Measurements from ENCODE around the gene TTC7B.
A peak's percentile ranks its signal among the peaks of the same experiment; 100 is the strongest.

Gene TTC7B

DNA sequence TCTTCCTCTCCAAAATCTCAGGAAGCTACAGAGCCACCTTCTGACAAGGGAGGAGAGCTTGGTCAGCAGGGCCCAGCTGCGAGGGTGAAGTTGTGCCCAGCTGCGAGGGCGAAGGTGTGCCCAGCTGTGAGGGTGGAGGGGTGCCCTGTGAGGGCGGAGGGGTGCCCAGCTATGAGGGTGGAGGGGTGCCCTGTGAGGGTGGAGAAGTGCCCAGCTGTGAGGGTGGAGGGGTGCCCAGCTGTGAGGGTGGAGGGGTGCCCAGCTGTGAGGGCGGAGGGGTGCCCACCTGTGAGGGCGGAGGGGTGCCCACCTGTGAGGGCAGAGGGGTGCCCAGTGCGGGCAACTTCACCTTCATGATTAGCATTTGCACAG is 20.4 kb upstream of the TTC7B start:
- H3K9me3 Mint-ChIP-seq = no peaks in the 10 kb centered on the region
- DNase-seq = no peak
- TF ChIP-seq, protein P1, sequence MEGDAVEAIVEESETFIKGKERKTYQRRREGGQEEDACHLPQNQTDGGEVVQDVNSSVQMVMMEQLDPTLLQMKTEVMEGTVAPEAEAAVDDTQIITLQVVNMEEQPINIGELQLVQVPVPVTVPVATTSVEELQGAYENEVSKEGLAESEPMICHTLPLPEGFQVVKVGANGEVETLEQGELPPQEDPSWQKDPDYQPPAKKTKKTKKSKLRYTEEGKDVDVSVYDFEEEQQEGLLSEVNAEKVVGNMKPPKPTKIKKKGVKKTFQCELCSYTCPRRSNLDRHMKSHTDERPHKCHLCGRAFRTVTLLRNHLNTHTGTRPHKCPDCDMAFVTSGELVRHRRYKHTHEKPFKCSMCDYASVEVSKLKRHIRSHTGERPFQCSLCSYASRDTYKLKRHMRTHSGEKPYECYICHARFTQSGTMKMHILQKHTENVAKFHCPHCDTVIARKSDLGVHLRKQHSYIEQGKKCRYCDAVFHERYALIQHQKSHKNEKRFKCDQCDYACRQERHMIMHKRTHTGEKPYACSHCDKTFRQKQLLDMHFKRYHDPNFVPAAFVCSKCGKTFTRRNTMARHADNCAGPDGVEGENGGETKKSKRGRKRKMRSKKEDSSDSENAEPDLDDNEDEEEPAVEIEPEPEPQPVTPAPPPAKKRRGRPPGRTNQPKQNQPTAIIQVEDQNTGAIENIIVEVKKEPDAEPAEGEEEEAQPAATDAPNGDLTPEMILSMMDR (IDR thresholded peaks at IDR 0.05) = no peak

DNA sequence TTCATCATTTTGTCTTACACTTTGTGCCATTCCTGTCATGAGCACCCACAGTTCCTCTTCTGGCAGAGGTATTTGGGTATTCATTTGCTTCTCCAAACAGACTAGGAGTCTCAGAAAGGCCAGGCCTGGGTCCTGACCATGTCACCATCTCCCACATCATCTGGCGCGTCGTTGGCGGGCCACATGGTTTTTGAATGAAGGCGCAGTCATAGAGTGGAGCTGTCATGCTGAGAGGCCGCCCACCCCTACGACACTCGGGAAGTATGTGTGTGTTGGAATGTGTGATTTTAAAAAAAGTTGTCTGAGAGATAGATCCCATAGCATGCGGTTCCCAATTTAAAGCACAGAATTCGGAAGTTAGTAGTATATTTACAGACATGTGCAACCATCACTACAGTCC is 15.6 kb upstream of the TTC7B start:
- no peaks in the 10 kb centered on the region for H3K36me3 Mint-ChIP-seq (ENCODE audit: low read depth)
- no peak for DNase-seq
- peaks cover 7% of the 10 kb centered on the region for H3K9me3 Mint-ChIP-seq
- H3K27me3 Mint-ChIP-seq (ENCODE audit: low read depth, poor library complexity) = peaks cover 28% of the 10 kb centered on the region
- peaks cover 5% of the 10 kb centered on the region for H3K4me1 Mint-ChIP-seq
- no peak overlapping the region for H3K4me3 Mint-ChIP-seq
- TF ChIP-seq, protein P1 (IDR thresholded peaks at IDR 0.05) = no peak
- no peak overlapping the region for H3K27ac Mint-ChIP-seq

More for the DNA sequence above, 20.4 kb upstream of the TTC7B start:
- H3K27me3 Mint-ChIP-seq (ENCODE audit: low read depth, poor library complexity) = peaks cover 5% of the 10 kb centered on the region
- H3K27ac Mint-ChIP-seq = no peak overlapping the region
- no peaks in the 10 kb centered on the region for H3K36me3 Mint-ChIP-seq (ENCODE audit: low read depth)
- H3K4me1 Mint-ChIP-seq = peaks cover 7% of the 10 kb centered on the region
- no peak overlapping the region for H3K4me3 Mint-ChIP-seq

DNA sequence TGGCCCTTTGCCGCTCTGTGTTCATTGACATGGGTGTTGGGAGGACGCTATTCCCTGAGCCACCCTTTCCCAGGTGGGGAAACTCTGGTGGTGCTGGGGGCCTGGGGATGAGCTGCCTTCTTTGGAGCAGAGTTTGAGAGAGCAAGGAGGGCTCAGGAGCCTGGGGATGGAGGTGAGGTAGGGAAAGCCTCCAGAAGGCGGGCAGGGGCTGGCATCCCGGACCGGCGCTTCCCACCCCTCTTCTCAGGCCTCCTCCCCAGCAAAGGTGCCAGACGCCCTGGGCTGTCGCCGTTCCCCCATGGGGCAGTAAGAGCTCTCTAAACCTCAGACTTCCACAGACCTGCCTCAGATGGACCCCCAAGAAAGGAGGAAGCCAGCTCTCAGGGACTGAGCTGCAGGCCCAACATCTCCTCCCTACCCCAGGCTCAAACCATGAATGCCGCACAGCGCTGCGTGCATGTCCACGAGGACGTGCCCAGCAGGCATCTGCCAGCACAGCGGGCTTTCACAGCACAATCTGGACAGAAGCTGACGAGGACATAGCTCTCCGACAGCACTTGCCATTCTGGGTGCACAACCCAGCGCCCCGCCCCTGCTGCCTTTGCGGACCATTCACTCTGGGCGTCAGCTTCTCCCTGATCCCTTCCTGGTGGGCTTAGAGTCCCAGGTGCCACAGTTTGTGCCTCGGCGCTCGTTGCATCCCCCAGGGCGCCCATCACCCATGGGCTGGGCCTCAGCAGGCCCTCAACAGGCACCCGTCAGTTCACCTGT is 14.9 kb upstream of the TTC7B start:
- Mint-ChIP-seq H3K9me3 (peaks cover 14% of the 10 kb centered on the region), H3K27ac (no peak overlapping the region), H3K36me3 (ENCODE audit: low read depth) (no peaks in the 10 kb centered on the region), H3K27me3 (ENCODE audit: low read depth, poor library complexity) (peaks cover 32% of the 10 kb centered on the region), H3K4me3 (no peak overlapping the region), H3K4me1 (peaks cover 5% of the 10 kb centered on the region)
- TF ChIP-seq, protein P1 (IDR thresholded peaks at IDR 0.05) = no peak
- no peak for DNase-seq

DNA sequence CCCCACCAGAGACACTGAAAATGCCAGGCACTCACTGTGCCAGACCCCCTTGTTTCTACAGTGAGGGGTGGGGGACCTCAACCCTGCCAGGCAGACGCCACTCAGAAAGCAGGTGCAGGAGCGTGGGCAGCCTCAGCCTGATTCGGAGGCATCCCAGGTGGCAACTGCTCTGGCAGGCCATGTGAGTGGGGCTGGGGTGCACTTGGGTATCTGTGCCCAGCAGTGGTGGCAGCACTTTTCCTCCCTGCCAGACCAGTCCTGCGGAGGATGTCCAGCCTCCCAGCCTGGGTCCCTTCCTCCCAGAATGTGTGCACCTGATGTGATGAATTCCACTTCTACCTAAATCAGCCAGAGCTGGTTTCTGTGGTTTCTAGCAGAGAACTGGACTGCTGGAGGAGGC is 13.4 kb upstream of the TTC7B start:
- Mint-ChIP-seq H3K9me3 (peaks cover 26% of the 10 kb centered on the region), H3K4me3 (no peak overlapping the region), H3K4me1 (peaks cover 5% of the 10 kb centered on the region), H3K27me3 (ENCODE audit: low read depth, poor library complexity) (peaks cover 37% of the 10 kb centered on the region), H3K27ac (no peak overlapping the region), H3K36me3 (ENCODE audit: low read depth) (no peaks in the 10 kb centered on the region)
- no peak for DNase-seq
- TF ChIP-seq, protein P1 (IDR thresholded peaks at IDR 0.05) = no peak

DNA sequence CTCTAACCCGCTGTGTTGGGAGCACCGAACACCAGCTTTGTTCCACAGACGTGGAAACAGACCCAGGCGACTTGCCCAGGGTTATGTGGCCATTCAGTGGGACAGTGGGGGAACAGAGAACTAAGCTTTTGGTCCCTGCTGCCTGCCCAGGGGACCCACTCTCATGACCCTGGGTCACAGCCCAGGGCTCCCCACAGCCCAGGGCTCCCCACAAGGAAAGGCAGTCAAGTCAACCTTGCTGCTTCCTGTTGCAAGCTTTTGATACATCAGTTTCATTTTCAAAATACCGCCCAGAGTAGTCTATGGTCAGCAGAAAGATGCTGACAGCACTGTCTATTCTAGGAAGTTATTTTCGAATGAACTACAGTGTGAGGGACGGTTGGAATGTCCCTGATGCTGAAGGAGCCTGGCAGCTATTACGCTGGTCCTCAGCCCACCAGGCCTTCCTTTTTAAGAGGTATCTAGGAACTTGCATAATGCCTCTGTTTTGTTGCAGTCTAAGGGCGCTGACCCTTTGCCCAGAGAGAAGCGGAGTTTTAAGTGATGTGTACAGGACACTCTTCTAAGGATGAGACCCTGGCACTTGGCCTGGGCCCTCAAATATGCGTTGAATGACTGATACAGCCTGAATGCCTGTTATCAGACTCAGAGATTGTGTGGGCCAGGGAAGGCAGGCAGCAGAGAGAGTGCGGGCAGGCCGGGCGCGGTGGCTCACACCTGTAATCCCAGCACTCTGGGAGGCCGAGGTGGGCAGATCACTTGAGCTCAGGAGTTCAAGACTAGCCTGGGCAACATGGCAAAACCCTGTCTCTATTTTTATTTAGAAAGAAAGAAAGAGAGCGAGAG is 12.6 kb upstream of the TTC7B start:
- peaks cover 5% of the 10 kb centered on the region for H3K4me1 Mint-ChIP-seq
- H3K27ac Mint-ChIP-seq = no peak overlapping the region
- H3K4me3 Mint-ChIP-seq = peak overlapping the region; percentile 59
- H3K36me3 Mint-ChIP-seq (ENCODE audit: low read depth) = peaks cover 3% of the 10 kb centered on the region
- peaks cover 34% of the 10 kb centered on the region for H3K9me3 Mint-ChIP-seq
- TF ChIP-seq, protein P1 (IDR thresholded peaks at IDR 0.05) = no peak
- peaks cover 44% of the 10 kb centered on the region for H3K27me3 Mint-ChIP-seq (ENCODE audit: low read depth, poor library complexity)
- no peak for DNase-seq
